ENCODE measurements around the gene PHF21B.

PHF21B gene

GRCh38 chr22:44990810-44991209, 19.0 kb downstream of the PHF21B start:
- DNase-seq (ENCODE audit: low read depth in 2 of 2): no peak

GRCh38 chr22:44990328-44990727, 19.5 kb downstream of the PHF21B start:
- no peak for DNase-seq (ENCODE audit: low read depth in 2 of 2)

- DNase-seq (ENCODE audit: low read depth in 2 of 2): no peak
Measured at GRCh38 chr22:44988671-44989070, 21.1 kb downstream of the PHF21B start.

- DNase-seq (ENCODE audit: low read depth in 2 of 2): no peak
Measured at GRCh38 chr22:44986926-44987325, 22.9 kb downstream of the PHF21B start.

GRCh38 chr22:44985906-44986527, 23.8 kb downstream of the PHF21B start:
- DNase-seq (ENCODE audit: low read depth in 2 of 2): no peak

GRCh38 chr22:44983878-44984482, 25.8 kb downstream of the PHF21B start:
- DNase-seq (ENCODE audit: low read depth in 2 of 2): no peak

GRCh38 chr22:44982445-44982844, 27.4 kb downstream of the PHF21B start:
- no peak for DNase-seq (ENCODE audit: low read depth in 2 of 2)

- DNase-seq (ENCODE audit: low read depth in 2 of 2): no peak
Measured at GRCh38 chr22:44981857-44982256, 27.9 kb downstream of the PHF21B start.

- DNase-seq (ENCODE audit: low read depth in 2 of 2): no peak
Measured at GRCh38 chr22:44979154-44979553, 30.7 kb downstream of the PHF21B start.

GRCh38 chr22:44975427-44976262, 34.2 kb downstream of the PHF21B start:
- DNase-seq (ENCODE audit: low read depth in 2 of 2): peak; percentile 8 to 12

- DNase-seq (ENCODE audit: low read depth in 2 of 2): no peak
Measured at GRCh38 chr22:44974454-44974853, 35.4 kb downstream of the PHF21B start.

GRCh38 chr22:44973829-44974228, 36.0 kb downstream of the PHF21B start:
- no peak for DNase-seq (ENCODE audit: low read depth in 2 of 2)

- no peak for DNase-seq (ENCODE audit: low read depth in 2 of 2)
Measured at GRCh38 chr22:44972363-44973083, 37.3 kb downstream of the PHF21B start.

- no peak for DNase-seq (ENCODE audit: low read depth in 2 of 2)
Measured at GRCh38 chr22:44971651-44972362, 38.0 kb downstream of the PHF21B start.

GRCh38 chr22:44970291-44970690, 39.5 kb downstream of the PHF21B start:
- no peak for DNase-seq (ENCODE audit: low read depth in 2 of 2)

GRCh38 chr22:44969817-44970216, 40.0 kb downstream of the PHF21B start:
- no peak for DNase-seq (ENCODE audit: low read depth in 2 of 2)

- DNase-seq (ENCODE audit: low read depth in 2 of 2): no peak
Measured at GRCh38 chr22:44968736-44969135, 41.1 kb downstream of the PHF21B start.

GRCh38 chr22:44965171-44965570, 44.6 kb downstream of the PHF21B start:
- no peak for DNase-seq (ENCODE audit: low read depth in 2 of 2)

GRCh38 chr22:44964722-44965078, 45.1 kb downstream of the PHF21B start:
- DNase-seq (ENCODE audit: low read depth in 2 of 2): no peak

GRCh38 chr22:44963832-44964721, 45.7 kb downstream of the PHF21B start:
- no peak for DNase-seq (ENCODE audit: low read depth in 2 of 2)
